ENCODE measurements around the gene PNPO. TPM values are rescaled to one million over a fixed set of nuclear protein-coding genes. Genes with fewer than 3 reads are reported as not detected.

Gene PNPO
- total and polyA plus RNA-seq, 2 of the 13 experiments (the other 11 are each of a cell fraction or from before 2014, with no cell fraction given), result 47.9 to 63.3 TPM

DNA sequence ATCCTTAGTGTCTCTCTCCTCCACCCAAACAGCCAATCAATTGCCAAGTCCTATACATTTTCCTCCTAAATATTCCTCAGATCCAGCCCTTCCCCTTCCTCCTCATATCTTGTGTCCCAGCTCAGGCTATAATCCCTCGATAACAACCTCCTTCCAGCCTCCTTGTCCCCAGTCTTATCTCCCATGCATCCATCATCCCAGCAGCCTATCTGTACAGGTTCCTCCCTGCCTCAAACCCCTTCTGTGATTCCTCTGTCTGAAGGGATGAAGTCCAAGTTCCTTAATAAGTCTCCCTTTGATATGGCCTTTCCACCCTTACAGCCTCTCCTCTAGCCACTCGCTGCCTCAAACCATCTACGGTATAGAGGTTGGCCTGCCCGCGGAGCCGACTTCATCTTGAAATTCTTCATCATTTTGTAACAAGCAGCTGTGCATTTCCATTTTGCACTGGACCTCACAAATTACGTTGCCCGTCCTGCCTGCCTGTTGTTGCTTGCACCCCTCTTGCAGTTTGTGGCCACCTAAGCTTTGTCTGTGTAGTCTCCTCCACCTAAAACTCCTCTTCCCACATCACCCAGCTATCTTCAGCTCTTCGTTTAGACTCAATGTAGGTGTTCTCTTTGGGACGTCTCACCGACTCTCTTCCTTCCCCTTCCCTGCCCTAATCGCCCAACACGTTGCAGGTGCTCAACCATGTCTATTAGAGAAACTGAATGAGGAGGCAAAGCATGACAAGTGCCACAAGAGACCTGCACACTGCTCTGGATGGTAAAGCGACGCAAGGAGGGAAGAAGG is 28.8 kb downstream of the PNPO start (continued):
- TF ChIP-seq FOXP4 (CRISPR knock-in tag; IDR thresholded peaks at IDR 0.05), result no peak
- TF ChIP-seq, protein P1, sequence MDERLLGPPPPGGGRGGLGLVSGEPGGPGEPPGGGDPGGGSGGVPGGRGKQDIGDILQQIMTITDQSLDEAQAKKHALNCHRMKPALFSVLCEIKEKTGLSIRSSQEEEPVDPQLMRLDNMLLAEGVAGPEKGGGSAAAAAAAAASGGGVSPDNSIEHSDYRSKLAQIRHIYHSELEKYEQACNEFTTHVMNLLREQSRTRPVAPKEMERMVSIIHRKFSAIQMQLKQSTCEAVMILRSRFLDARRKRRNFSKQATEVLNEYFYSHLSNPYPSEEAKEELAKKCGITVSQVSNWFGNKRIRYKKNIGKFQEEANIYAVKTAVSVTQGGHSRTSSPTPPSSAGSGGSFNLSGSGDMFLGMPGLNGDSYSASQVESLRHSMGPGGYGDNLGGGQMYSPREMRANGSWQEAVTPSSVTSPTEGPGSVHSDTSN (CRISPR knock-in tag; IDR thresholded peaks at IDR 0.05), result no peak
- TF ChIP-seq ZNF737 (CRISPR knock-in tag; IDR thresholded peaks at IDR 0.05; ENCODE audit: borderline replicate concordance), result no peak; the same call in 1 of the 2 replicates
- TF ChIP-seq EP300 (IDR thresholded peaks at IDR 0.05; ENCODE audit: low read depth in 2 of 2, low read length in 2 of 2), result no peak
- 0 out of 2 replicates have a peak, but pooled peaks have one; percentile 24 for TF ChIP-seq EP300 (CRISPR knock-in tag; IDR thresholded peaks at IDR 0.05; ENCODE audit: borderline replicate concordance)
- TF ChIP-seq NFKB2 (CRISPR knock-in tag; IDR thresholded peaks at IDR 0.05; ENCODE audit: borderline replicate concordance), result no peak
- TF ChIP-seq NR3C1 (CRISPR knock-in tag; IDR thresholded peaks at IDR 0.05), result no peak
- no peak for TF ChIP-seq SATB2 (CRISPR knock-in tag; IDR thresholded peaks at IDR 0.05)
- TF ChIP-seq, protein P2, sequence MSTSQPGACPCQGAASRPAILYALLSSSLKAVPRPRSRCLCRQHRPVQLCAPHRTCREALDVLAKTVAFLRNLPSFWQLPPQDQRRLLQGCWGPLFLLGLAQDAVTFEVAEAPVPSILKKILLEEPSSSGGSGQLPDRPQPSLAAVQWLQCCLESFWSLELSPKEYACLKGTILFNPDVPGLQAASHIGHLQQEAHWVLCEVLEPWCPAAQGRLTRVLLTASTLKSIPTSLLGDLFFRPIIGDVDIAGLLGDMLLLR (CRISPR knock-in tag; IDR thresholded peaks at IDR 0.05), result no peak
- 0 out of 2 replicates have a peak, but pooled peaks have one; percentile 47 for TF ChIP-seq PAX8 (CRISPR knock-in tag; IDR thresholded peaks at IDR 0.05; ENCODE audit: borderline replicate concordance)
- TF ChIP-seq CENPT (CRISPR knock-in tag; IDR thresholded peaks at IDR 0.05; ENCODE audit: low read depth), result no peak
- TF ChIP-seq BCL6 (CRISPR knock-in tag; IDR thresholded peaks at IDR 0.05), result no peak
- TF ChIP-seq, protein P3, sequence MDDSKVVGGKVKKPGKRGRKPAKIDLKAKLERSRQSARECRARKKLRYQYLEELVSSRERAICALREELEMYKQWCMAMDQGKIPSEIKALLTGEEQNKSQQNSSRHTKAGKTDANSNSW (CRISPR knock-in tag; IDR thresholded peaks at IDR 0.05; ENCODE audit: borderline replicate concordance), result no peak
- 0 out of 2 replicates have a peak, but pooled peaks have one; percentile 52 for TF ChIP-seq PAWR (CRISPR knock-in tag; IDR thresholded peaks at IDR 0.05; ENCODE audit: borderline replicate concordance)
- TF ChIP-seq HOXA7 (CRISPR knock-in tag; IDR thresholded peaks at IDR 0.05), result no peak; the same call in 1 of the 2 replicates
- TF ChIP-seq NPAS2 (CRISPR knock-in tag; IDR thresholded peaks at IDR 0.05; ENCODE audit: borderline replicate concordance), result no peak
- no peak for TF ChIP-seq SMARCC2 (IDR thresholded peaks at IDR 0.05)
- TF ChIP-seq FOXA3 (CRISPR knock-in tag; IDR thresholded peaks at IDR 0.05), result no peak
- no peak for TF ChIP-seq RARA (CRISPR knock-in tag; IDR thresholded peaks at IDR 0.05)
- TF ChIP-seq, protein P4, sequence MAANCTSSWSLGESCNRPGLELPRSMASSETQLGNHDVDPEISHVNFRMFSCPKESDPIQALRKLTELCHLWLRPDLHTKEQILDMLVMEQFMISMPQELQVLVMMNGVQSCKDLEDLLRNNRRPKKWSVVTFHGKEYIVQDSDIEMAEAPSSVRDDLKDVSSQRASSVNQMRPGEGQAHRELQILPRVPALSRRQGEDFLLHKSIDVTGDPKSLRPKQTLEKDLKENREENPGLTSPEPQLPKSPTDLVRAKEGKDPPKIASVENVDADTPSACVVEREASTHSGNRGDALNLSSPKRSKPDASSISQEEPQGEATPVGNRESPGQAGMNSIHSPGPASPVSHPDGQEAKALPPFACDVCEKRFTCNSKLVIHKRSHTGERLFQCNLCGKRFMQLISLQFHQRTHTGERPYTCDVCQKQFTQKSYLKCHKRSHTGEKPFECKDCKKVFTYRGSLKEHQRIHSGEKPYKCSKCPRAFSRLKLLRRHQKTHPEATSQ (CRISPR knock-in tag; IDR thresholded peaks at IDR 0.05; ENCODE audit: borderline replicate concordance), result no peak
- no peak for TF ChIP-seq DBP (CRISPR knock-in tag; IDR thresholded peaks at IDR 0.05; ENCODE audit: not compliant biosample characterization)
- TF ChIP-seq, protein P5, sequence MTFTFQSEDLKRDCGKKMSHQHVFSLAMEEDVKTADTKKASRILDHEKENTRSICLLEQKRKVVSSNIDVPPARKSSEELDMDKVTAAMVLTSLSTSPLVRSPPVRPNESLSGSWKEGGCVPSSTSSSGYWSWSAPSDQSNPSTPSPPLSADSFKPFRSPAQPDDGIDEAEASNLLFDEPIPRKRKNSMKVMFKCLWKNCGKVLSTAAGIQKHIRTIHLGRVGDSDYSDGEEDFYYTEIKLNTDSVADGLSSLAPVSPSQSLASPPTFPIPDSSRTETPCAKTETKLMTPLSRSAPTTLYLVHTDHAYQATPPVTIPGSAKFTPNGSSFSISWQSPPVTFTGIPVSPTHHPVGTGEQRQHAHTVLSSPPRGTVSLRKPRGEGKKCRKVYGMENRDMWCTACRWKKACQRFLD (CRISPR knock-in tag; IDR thresholded peaks at IDR 0.05; ENCODE audit: borderline replicate concordance), result no peak
